Sigmoid colon (tissue), 7 donors: ENCODE results near the gene KIF1A. TPM values are rescaled to one million over a fixed set of nuclear protein-coding genes. Genes with fewer than 3 reads are reported as not detected.
"Not testable (repeated sequence)": the region's sequence is repeated elsewhere in the genome, so short reads cannot be mapped to it uniquely, and the experiment has no call there.

Experiments
- DNase-seq: peaks from one replicate; pipeline ENCODE4 v3.0.0-alpha.2; 2019
- H3K27ac ChIP-seq, 4 donors: fragments of 200-600 bp; sonication (generic); one replicate each; pipeline ENCODE4 v1.5.1; 2016 to 2019; ENCODE audit warnings: mild to moderate bottlenecking in 1 of 4
- H3K27me3 ChIP-seq, 3 donors: fragments of 200-600 bp; sonication (generic); one replicate each; pipeline ENCODE4 v1.5.1; 2019; ENCODE audit warnings: mild to moderate bottlenecking in 1 of 3
- H3K36me3 ChIP-seq, 4 donors: fragments of 200-600 bp; sonication (generic); one replicate each; pipeline ENCODE4 v1.5.1; 2016 to 2019
- H3K4me1 ChIP-seq, 4 donors: fragments of 200-600 bp; sonication (generic); one replicate each; pipeline ENCODE4 v1.5.1; 2017 to 2019
- H3K4me3 ChIP-seq, 4 donors: fragments of 200-600 bp; sonication (generic); one replicate each; pipeline ENCODE4 v1.5.1; 2017 to 2019; ENCODE audit warnings: mild to moderate bottlenecking in 2 of 4, moderate library complexity in 1 of 4
- H3K9me3 ChIP-seq, 4 donors: fragments of 200-600 bp in 3 of 4; sonication (generic) in 3 of 4; one replicate each; pipeline versions ENCODE4 v1.5.1 to v1.6.1; 2013 to 2019
- EP300 ChIP-seq, 4 donors: sonication (generic); formaldehyde crosslinking; IDR thresholded peaks; one replicate each; pipeline ENCODE4 v1.6.1; 2017; ENCODE audit warnings: antibody characterized with exemption in 4 of 4
- POLR2A ChIP-seq, 2 donors: fragments of 450-650 bp; IDR thresholded peaks; one replicate each; pipeline ENCODE4 v1.6.1; 2016; ENCODE audit warnings: antibody characterized with exemption in 2 of 2, mild to moderate bottlenecking in 2 of 2, moderate library complexity in 2 of 2
- POLR2AphosphoS5 ChIP-seq, 4 donors: sonication (generic); formaldehyde crosslinking; IDR thresholded peaks; one replicate each; pipeline ENCODE4 v1.6.1; 2017; ENCODE audit warnings: antibody characterized with exemption in 4 of 4
- WGBS, 2 donors: extraction: QIAGEN DNeasy Blood & Tissue Kit; methylation state at CpG; one replicate each; pipeline ENCODE4 v1.1.7; 2013; 5-methylcytosine and 5-hydroxymethylcytosine counted together
- intact Hi-C: fragments of 100-400 bp; cut with DNase I; formaldehyde crosslinking; loops from one replicate; pipeline ENCODE4 v1.15.1; 2023
- polyA plus RNA-seq, 3 donors: library from polyadenylated mRNA; stranded (reverse); fragments of 200-250 nt; gene quantifications; one replicate each; pipeline ENCODE4 v1.2.3, GENCODE V29; 2013
- total RNA-seq, 4 donors: library from RNA; depleted of rRNA; stranded (reverse); fragments of >200 nt; gene quantifications; one replicate each; pipeline ENCODE4 v1.1.0, GENCODE V29; 2016
- TF ChIP-seq, protein P1 (sequence below), 4 experiments: fragments of 450-650 bp in 3 of 4; fragments of 200-600 bp in 1 of 4; IDR thresholded peaks; one replicate each; pipeline ENCODE4 v1.5.1; 2016 to 2019; ENCODE audit warnings: antibody characterized with exemption in 4 of 4, mild to moderate bottlenecking in 3 of 4, moderate library complexity in 2 of 4
- donor health status: healthy with polysubstance abuse.
- donor health status: Bipolar disorder and iron deficiency.
- donor health status: healthy.

KIF1A gene
- total and polyA plus RNA-seq, 7 donors: under 0.01 to 9.7 (median 4.4) TPM

GRCh38 chr2:240701091-240701735 lies 118.8 kb downstream of the KIF1A start:
- H3K4me1 ChIP-seq: no peaks in the 10 kb centered on the region
- H3K36me3 ChIP-seq: no peaks in the 10 kb centered on the region
- WGBS, 2 donors: 87 to 92% methylated on average over 67 of the region's 67 CpGs
- TF ChIP-seq EP300 (IDR thresholded peaks at IDR 0.05) (no peak), POLR2A (IDR thresholded peaks at IDR 0.05) (no peak), POLR2AphosphoS5 (IDR thresholded peaks at IDR 0.05) (no peak)
- TF ChIP-seq, protein P1, sequence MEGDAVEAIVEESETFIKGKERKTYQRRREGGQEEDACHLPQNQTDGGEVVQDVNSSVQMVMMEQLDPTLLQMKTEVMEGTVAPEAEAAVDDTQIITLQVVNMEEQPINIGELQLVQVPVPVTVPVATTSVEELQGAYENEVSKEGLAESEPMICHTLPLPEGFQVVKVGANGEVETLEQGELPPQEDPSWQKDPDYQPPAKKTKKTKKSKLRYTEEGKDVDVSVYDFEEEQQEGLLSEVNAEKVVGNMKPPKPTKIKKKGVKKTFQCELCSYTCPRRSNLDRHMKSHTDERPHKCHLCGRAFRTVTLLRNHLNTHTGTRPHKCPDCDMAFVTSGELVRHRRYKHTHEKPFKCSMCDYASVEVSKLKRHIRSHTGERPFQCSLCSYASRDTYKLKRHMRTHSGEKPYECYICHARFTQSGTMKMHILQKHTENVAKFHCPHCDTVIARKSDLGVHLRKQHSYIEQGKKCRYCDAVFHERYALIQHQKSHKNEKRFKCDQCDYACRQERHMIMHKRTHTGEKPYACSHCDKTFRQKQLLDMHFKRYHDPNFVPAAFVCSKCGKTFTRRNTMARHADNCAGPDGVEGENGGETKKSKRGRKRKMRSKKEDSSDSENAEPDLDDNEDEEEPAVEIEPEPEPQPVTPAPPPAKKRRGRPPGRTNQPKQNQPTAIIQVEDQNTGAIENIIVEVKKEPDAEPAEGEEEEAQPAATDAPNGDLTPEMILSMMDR (IDR thresholded peaks at IDR 0.05): no peak
- DNase-seq: no peak
- H3K27ac ChIP-seq: no peak overlapping the region
- intact Hi-C loops: no loop called here
- H3K4me3 ChIP-seq: no peak overlapping the region
- H3K27me3 ChIP-seq: peaks cover 0 to 30% (median 12%) of the 10 kb centered on the region in 3 donors
- H3K9me3 ChIP-seq: no peaks in the 10 kb centered on the region

DNA sequence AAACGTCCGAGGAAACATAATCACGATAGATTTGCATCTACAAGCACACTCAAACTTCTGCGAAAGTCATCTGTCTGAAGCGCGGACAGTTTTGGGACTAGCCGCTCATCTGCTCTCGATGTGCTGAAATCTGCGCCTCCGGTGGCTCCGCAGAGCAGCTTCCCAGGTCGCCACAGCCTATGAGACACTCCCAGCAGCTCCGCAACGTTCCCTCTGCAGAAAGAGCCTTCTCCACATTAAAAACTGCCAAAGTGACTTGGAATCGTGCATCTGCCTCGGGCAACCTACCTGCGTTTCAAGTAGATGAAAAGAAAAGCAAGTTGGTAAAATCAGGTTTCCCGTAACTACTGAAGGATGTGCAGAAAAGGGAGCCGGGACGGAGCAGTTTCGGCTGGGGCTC lies 119.4 kb downstream of the KIF1A start:
- H3K27ac ChIP-seq, H3K4me1 ChIP-seq, DNase-seq, H3K4me3 ChIP-seq, H3K9me3 ChIP-seq, H3K36me3 ChIP-seq, intact Hi-C loops: not testable (repeated sequence)
- H3K27me3 ChIP-seq: peaks cover 0 to 30% (median 12%) of the 10 kb centered on the region in 3 donors
- WGBS, 2 donors: 77 to 81% methylated on average over 19 to 20 of the region's 21 CpGs

GRCh38 chr2:240699835-240700234 lies 120.2 kb downstream of the KIF1A start:
- 32 to 58% methylated on average over 8 of the region's 8 CpGs for WGBS, 2 donors
- H3K4me3 ChIP-seq, H3K36me3 ChIP-seq, H3K4me1 ChIP-seq, H3K27ac ChIP-seq, intact Hi-C loops, H3K9me3 ChIP-seq, DNase-seq: not testable (repeated sequence)
- peaks cover 0 to 30% (median 12%) of the 10 kb centered on the region in 3 donors for H3K27me3 ChIP-seq

DNA sequence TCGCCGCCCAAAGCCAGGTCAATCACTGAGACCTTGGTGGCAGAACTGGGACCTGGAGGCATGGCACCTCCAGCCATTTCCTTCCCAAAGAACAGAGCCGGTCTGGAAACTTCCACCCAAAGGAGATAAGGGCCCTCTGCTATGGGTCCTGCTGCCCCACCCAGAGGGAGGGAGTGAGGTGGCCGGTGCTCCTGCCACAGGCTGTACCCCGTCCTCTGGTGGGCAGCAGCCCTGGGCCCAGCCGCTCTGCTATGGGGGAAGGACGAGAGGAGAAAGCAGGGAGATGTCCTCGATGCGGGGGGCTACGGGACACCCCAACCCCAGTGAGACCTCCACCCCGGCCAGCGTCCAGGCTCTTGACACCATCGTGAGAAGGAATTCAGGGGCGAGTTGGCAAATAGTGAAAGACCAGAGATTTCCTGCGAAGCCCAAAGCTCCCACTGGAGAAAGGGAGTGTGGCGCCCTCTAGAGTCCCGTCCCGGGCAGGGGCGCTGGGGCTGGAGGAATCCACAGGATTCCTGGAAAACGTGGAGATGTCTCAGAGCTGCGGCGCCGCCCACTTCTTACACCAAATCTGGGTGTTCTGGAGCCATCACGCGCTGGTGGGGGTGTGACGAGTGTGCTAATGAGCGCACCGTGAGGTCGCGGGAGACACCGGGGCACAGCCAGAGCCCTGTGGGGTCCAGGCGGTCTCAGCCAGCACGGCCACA lies 121.0 kb downstream of the KIF1A start:
- H3K4me1 ChIP-seq, H3K27ac ChIP-seq, H3K4me3 ChIP-seq, H3K9me3 ChIP-seq, DNase-seq, intact Hi-C loops, H3K36me3 ChIP-seq: not testable (repeated sequence)
- 68 to 75% methylated on average over 8 of the region's 33 CpGs for WGBS, 2 donors
- peaks cover 0 to 23% (median 6%) of the 10 kb centered on the region in 3 donors for H3K27me3 ChIP-seq

DNA sequence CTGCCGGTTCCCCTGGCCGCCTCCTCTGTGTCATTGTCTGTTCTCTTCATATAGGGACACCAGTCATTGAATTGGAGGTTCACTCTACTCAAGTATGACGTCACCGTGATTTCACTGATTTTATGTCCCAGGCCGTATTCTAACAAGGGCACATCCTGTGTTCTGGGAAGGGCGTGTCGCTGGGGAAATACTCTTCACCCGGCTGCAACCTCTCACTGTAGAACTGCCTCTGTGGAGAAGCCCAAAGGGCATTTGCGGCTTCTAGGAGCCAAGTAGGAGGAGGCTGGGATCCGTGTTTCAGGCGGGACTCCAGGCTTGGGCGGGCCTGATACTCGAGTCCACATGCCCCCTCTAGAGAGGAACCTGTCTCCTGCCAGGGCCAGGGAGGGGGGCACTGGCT lies 123.5 kb downstream of the KIF1A start:
- H3K36me3 ChIP-seq, DNase-seq, intact Hi-C loops, H3K9me3 ChIP-seq, H3K4me1 ChIP-seq, H3K4me3 ChIP-seq, H3K27ac ChIP-seq: not testable (repeated sequence)
- peaks cover 0 to 12% (median 0%) of the 10 kb centered on the region in 3 donors for H3K27me3 ChIP-seq
- 24 to 70% methylated on average over 4 to 5 of the region's 13 CpGs for WGBS, 2 donors

DNA sequence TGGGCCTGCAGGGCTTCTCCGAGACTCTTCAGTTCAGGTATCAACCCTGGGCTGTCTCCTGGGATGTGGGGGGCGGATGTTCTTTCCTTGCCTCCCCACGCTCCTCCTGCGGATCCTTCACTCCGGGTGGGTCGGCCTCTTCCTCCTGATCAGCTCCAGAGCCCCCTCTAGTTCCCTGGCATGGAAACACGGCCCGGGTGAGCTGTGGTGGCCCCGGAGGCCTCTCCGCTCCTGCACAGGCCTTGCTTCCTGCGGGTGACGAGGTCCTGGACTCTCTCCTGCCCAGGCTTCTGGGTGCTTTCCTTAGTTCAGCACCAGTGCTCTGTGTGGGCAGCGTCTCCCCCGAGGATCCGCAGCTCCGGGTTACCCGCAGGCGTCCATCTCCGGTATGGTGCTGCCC lies 124.4 kb downstream of the KIF1A start:
- H3K9me3 ChIP-seq, intact Hi-C loops, H3K4me1 ChIP-seq, H3K4me3 ChIP-seq, H3K36me3 ChIP-seq, H3K27ac ChIP-seq, H3K27me3 ChIP-seq, DNase-seq: not testable (repeated sequence)
- WGBS, 2 donors: no CpG with 5 or more reads among the region's 19 CpGs

DNA sequence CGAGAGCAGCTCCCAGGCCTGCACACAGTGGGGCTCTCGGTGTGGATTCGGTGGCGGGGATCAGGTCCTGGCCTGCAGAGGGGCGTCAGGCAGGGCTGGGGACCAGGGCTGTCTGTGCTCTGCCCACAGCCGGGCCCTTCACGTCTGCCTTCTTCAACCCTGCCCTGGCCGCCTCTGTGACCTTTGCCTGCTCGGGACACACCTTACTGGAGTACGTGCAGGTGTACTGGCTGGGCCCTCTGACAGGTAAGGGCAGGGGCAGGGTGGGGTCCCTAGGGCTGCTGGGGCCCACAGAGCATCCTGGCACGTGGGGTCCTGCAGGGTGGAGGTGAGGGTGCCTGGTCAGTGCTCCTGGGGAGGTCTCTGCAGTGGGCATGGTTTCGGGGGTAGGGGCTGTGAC lies 125.7 kb downstream of the KIF1A start:
- H3K4me3 ChIP-seq, H3K36me3 ChIP-seq, H3K9me3 ChIP-seq, intact Hi-C loops, H3K4me1 ChIP-seq, H3K27me3 ChIP-seq, DNase-seq, H3K27ac ChIP-seq: not testable (repeated sequence)
- 30% methylated on average over 2 of the region's 12 CpGs; no CpG with 5 or more reads in 1 of the 2 donors for WGBS, 2 donors

DNA sequence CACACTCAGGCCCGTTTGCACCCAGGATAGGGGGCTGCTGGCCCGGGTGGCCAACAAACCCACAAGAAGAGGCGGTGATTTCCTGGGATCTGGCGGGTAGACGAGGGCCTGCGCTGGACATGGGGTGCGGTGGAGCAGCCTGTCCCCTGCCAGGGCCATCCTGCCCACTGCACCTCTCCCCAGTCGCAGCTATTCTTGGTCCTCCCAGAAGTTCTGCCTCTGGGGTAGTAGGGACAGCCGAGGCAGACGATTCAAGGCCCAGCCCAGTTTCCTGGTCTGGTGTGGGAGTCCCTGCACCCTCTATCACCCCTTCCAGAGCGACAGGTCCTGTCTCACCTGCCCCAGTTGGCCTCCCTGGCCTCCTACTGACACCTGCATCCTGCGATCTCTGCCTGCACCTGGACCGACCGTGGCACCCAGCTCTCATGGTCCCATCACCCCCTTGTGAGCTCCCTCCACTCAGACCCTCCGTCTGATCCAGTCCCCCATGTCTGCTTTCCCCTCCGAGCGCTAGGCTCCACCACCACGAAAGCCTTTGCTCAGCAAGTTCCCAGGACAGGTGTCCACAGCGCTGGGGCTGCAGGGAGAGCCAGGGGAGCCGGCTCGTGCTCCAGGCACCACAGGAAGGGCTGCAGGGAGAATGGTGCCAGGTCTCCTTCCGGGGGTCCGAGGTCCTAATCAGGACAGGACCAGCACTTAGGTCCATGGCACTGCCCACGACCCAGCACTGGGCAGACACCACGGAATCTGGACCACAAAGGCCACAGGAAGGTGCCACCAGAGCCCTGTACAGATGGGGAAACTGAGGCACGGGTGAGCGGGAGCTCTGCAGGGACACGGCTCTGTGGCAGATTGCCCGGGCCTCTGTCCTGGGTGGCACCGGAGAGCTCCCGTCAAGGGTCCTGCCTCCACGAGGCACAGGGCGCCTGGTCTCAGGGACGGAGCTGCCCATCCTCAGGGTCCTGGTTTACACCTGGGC lies 127.1 kb downstream of the KIF1A start:
- DNase-seq: not testable (repeated sequence)
- WGBS, 2 donors: 73 to 86% methylated on average over 17 of the region's 34 CpGs

GRCh38 chr2:240691631-240692420 lies 128.2 kb downstream of the KIF1A start, which contains the start of gene AQP12A:
Gene AQP12A, plus strand, starts transcription at chr2:240691866. Its CDS starts 48 bp downstream, at chr2:240691914.
- H3K36me3 ChIP-seq, H3K27me3 ChIP-seq, H3K27ac ChIP-seq, DNase-seq, H3K9me3 ChIP-seq, H3K4me1 ChIP-seq, intact Hi-C loops, H3K4me3 ChIP-seq: not testable (repeated sequence)
- WGBS, 2 donors: 83 to 92% methylated on average over 31 to 32 of the region's 37 CpGs

More for the DNA sequence above, 127.1 kb downstream of the KIF1A start:
- H3K4me3 ChIP-seq, H3K9me3 ChIP-seq, H3K27ac ChIP-seq, H3K36me3 ChIP-seq, H3K4me1 ChIP-seq, intact Hi-C loops, H3K27me3 ChIP-seq: not testable (repeated sequence)

GRCh38 chr2:240691075-240691427 lies 129.0 kb downstream of the KIF1A start:
- 7 to 49% methylated on average over 1 of the region's 2 CpGs for WGBS, 2 donors
- H3K9me3 ChIP-seq: not testable (repeated sequence)

More at GRCh38 chr2:240691075-240691427, 129.0 kb downstream of the KIF1A start:
- DNase-seq, H3K4me1 ChIP-seq, H3K4me3 ChIP-seq, H3K36me3 ChIP-seq, H3K27me3 ChIP-seq, H3K27ac ChIP-seq, intact Hi-C loops: not testable (repeated sequence)
